GM10248 (cell line): Measurements from ENCODE around the gene DPYD.

ENCODE experiments used
- CTCF ChIA-PET: fragments of 300-600 bp; sonication (Branson Sonifier 250); formaldehyde crosslinking; extraction: SDS; loops from one replicate; lab custom pipeline; 2021; ENCODE audit warnings: antibody characterized with exemption; lab: Yijun Ruan, JAX
- POLR2A ChIA-PET: fragments of 350-650 bp; sonication (Branson Sonifier 250); formaldehyde crosslinking; extraction: SDS; loops from one replicate; lab custom pipeline; 2020; ENCODE audit warnings: antibody characterized with exemption; lab: Yijun Ruan, JAX
- DNase-seq: peaks from one replicate; pipeline ENCODE4 v3.0.0; 2012; ENCODE audit errors: extremely low spot score
- TF ChIP-seq, protein P1 (sequence below): IDR thresholded peaks from 2 replicates; pipeline ENCODE4 v1.5.1; 2012; ENCODE audit warnings: mild to moderate bottlenecking, low read depth; ENCODE audit errors: extremely low read depth, missing control alignments, control extremely low read depth

The DPYD gene

DNA sequence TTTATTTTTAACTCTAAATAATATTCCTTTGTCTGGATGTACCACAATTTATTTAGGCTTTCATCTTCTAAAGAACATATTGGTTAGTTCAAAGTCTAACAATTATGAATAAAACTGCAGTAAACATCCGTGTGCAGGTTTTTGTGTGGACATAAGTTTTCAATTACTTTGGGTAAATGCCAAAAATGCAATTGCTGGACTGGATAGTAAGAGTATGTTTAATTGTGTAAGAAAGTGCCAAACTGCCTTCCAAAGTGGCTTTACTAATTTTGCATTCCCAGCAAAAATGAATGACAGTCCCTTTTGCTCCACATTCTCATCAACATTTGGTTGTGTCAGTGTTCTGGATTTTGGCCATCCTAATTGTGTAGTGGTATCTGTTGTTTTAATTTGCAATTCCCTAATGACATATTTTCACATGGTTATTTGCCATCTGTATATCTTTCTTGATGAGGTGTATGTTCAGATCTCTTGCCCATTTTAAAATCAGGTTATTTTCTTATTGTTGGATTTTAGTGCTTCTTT, 113.8 kb downstream of the DPYD start:
- TF ChIP-seq, protein P1, sequence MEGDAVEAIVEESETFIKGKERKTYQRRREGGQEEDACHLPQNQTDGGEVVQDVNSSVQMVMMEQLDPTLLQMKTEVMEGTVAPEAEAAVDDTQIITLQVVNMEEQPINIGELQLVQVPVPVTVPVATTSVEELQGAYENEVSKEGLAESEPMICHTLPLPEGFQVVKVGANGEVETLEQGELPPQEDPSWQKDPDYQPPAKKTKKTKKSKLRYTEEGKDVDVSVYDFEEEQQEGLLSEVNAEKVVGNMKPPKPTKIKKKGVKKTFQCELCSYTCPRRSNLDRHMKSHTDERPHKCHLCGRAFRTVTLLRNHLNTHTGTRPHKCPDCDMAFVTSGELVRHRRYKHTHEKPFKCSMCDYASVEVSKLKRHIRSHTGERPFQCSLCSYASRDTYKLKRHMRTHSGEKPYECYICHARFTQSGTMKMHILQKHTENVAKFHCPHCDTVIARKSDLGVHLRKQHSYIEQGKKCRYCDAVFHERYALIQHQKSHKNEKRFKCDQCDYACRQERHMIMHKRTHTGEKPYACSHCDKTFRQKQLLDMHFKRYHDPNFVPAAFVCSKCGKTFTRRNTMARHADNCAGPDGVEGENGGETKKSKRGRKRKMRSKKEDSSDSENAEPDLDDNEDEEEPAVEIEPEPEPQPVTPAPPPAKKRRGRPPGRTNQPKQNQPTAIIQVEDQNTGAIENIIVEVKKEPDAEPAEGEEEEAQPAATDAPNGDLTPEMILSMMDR: no peak
- no peak for DNase-seq
- CTCF ChIA-PET: no interaction called here
- POLR2A ChIA-PET: no interaction called here

DNA sequence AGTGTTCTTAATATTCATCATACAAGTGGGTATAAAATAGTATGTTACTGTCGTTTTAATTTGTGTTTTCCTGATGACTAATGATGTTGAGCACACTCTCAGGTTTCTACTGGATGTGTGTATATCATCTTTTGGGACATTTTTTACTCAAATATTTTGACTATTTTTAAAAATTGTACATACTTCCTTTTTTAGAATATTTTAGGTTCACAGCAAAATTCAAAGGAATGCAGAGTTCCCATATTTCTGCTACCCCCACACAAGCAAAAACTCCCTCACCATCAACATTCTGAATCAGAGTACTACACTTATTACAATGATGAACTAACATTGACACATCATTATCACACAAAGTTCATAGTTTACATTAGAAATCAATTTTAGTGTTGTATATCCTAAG, 114.5 kb downstream of the DPYD start:
- TF ChIP-seq, protein P1: no peak
- ChIA-PET POLR2A (no interaction called here), CTCF (no interaction called here)
- no peak for DNase-seq

DNA sequence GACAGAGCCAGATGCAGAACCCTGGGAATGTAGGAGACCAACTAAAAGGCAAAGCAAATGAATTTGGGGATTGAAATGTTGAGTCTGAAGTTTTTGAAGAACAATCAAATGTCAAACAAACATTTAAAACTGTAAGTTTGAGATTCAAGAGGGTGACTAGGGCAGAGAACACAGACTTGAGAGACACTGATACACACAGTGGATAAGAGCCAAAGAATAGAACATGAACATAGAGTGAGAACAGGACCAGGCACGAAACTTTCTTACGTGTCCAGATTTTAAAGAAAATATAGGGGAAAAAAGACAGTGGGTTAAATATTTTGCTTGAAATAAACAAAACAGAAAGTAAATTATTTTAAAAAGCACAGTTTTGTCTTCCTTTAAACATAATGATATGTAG, 115.7 kb downstream of the DPYD start:
- no peak for DNase-seq
- ChIA-PET POLR2A (no interaction called here), CTCF (no interaction called here)
- TF ChIP-seq, protein P1: no peak

DNA sequence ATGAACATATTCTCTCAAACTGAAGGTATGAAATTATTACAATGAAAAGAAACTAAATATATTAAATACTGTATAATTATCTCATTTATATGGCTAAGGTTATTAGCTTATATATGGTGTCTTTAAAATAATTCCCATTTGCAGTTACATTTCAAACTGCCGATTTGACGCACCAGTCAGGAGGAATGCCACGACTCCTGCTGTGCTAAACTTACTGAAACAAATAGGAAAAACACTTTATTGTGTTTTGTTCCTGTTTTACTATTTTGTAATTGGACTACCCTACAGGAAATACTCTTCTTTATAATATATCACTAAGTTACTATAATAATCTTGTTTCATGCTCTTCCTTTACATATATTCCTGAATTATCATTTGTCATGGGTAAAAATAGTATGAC, 117.8 kb downstream of the DPYD start:
- TF ChIP-seq, protein P1: no peak
- no peak for DNase-seq
- ChIA-PET CTCF (no interaction called here), POLR2A (no interaction called here)

DNA sequence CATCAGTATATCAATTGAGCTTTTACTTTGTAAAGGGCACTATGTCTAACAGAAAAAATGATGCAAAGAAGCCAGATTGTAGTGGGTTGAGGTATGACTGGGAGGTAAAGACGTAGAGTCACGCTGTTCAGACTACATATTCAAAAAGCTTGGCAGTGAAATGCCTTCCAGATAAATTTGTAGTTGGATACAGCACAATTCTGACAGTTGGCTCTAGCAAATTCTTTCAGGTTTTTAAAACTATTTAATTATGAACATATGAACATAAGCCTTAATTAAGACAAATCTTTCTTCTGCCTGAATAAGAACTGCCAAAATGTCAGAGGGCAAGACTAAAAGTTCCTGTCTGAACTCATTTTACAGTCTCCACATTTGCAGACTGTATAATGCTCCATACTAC, 118.8 kb downstream of the DPYD start:
- DNase-seq: no peak
- TF ChIP-seq, protein P1: no peak
- POLR2A ChIA-PET: no interaction called here
- CTCF ChIA-PET: no interaction called here

DNA sequence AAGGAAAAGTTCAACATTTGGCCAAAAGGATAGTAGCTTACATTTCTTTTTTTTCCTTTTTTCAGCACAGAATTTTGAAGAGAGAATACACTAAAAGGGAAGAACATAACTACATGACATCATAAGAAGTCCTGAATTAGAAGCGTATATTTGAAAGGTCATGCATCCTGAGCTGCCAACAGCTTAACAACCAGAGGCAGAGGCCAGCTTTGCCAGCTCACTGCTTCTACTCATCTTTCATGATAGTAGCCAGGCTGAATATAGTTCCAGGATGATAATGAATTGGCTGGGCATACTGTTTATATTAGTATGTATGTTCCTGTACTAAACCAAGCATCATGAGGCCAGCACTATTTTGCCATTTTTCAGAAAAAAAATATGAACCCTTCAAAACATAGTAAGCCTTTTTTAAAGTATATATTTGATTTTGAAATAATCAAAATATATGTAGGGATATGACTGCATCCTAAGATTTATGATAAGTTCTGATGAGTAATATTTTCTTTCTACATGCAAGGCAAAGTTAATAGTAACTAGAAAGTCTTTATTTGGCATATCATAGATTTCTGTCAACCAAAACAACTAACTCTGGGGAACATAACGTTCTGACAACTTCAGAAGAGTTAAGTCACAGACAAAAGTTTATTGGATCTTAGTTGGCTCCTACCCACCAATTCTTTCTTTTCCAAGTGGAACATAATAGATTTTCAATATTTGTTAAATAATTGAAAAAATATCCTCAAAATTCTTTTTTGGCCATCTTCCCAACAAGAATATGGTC, 123.2 kb downstream of the DPYD start:
- POLR2A ChIA-PET: no interaction called here
- CTCF ChIA-PET: interaction anchor here (0.7 to 1.4 kb wide), 4 partner anchors 14 to 111 kb away, joined by 3 to 5 read pairs (median 3); no protein-coding TSS in a partner anchor
- no peak for DNase-seq
- TF ChIP-seq, protein P1: no peak
